HL-60 (cell line): ENCODE measurements around the gene CMTM5.

Experiments
- DNase-seq, 2 experiments: peaks; one replicate each; pipeline ENCODE4 v3.0.0-alpha.2; 2010 to 2020; ENCODE audit warnings: low read depth in 1 of 2, low spot score in 1 of 2
- H3K27ac ChIP-seq: fragments of 250-450 bp; sonication (Bioruptor Pico); replicated peaks from 2 replicates; pipeline ENCODE4 v1.5.1; 2020; ENCODE audit warnings: mild to moderate bottlenecking, moderate library complexity
- H3K27me3 ChIP-seq: fragments of 250-450 bp; sonication (Bioruptor Pico); 2 replicates; pipeline ENCODE4 v1.5.1; 2021; ENCODE audit warnings: mild to moderate bottlenecking, moderate library complexity; ENCODE audit not compliant: insufficient read depth, poor library complexity, severe bottlenecking
- H3K4me3 ChIP-seq: replicated peaks from 2 replicates; pipeline ENCODE4 v1.5.1; 2011; ENCODE audit warnings: mild to moderate bottlenecking, control low read depth, low read length; ENCODE audit not compliant: insufficient read depth
- GABPA ChIP-seq: IDR thresholded peaks from 2 replicates; pipeline ENCODE4 v1.6.1; 2012; ENCODE audit warnings: low read depth
- POLR2AphosphoS5 ChIP-seq: IDR thresholded peaks from 2 replicates; pipeline ENCODE4 v1.6.1; 2012; ENCODE audit warnings: low read depth
- SPI1 ChIP-seq: IDR thresholded peaks from 2 replicates; pipeline ENCODE4 v1.6.1; 2012; ENCODE audit warnings: low read depth, mild to moderate bottlenecking, borderline replicate concordance
- TF ChIP-seq, protein P1 (sequence below): IDR thresholded peaks from one replicate; pipeline ENCODE4 v1.5.1; 2011; ENCODE audit warnings: low read length, control low read depth, inconsistent platforms; ENCODE audit not compliant: insufficient read depth
- TF ChIP-seq, protein P2 (sequence below): IDR thresholded peaks from 2 replicates; pipeline ENCODE4 v1.6.1; 2012; ENCODE audit warnings: low read depth; ENCODE audit not compliant: insufficient replicate concordance

CMTM5 gene

DNA sequence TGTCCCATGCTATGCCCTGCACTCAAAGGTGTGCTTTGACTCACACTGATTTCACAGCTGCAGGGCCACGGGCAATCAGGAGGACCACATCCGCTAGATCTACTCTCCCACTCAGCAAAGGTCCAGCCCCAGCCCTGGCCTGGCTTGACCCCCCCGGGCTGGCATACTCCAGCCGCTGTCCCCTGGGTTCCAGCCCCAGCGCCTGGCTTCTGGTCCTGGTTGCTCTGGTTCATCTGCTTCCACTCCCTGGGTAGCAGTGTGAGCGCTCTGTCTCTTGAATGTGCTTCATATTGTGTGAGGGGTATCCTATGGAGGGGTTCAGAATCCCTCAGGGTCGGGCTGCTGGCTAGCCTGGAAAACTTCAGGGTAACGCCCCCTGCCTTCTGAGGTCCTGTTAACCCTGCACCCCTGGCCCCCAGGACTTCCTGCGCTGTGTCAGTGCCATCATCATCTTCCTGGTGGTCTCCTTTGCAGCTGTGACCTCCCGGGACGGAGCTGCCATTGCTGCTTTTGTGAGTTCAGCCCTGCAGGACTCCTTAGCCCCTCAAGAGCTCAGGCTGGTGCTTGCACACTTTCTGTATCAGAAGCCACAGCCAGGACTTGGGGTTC is 1.9 kb downstream of the CMTM5 start:
- no peak overlapping the region for H3K4me3 ChIP-seq
- H3K27ac ChIP-seq, result no peak overlapping the region
- no peak for TF ChIP-seq POLR2AphosphoS5
- TF ChIP-seq GABPA, result no peak
- TF ChIP-seq, protein P1, sequence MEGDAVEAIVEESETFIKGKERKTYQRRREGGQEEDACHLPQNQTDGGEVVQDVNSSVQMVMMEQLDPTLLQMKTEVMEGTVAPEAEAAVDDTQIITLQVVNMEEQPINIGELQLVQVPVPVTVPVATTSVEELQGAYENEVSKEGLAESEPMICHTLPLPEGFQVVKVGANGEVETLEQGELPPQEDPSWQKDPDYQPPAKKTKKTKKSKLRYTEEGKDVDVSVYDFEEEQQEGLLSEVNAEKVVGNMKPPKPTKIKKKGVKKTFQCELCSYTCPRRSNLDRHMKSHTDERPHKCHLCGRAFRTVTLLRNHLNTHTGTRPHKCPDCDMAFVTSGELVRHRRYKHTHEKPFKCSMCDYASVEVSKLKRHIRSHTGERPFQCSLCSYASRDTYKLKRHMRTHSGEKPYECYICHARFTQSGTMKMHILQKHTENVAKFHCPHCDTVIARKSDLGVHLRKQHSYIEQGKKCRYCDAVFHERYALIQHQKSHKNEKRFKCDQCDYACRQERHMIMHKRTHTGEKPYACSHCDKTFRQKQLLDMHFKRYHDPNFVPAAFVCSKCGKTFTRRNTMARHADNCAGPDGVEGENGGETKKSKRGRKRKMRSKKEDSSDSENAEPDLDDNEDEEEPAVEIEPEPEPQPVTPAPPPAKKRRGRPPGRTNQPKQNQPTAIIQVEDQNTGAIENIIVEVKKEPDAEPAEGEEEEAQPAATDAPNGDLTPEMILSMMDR, result no peak
- TF ChIP-seq SPI1, result no peak
- TF ChIP-seq, protein P2, sequence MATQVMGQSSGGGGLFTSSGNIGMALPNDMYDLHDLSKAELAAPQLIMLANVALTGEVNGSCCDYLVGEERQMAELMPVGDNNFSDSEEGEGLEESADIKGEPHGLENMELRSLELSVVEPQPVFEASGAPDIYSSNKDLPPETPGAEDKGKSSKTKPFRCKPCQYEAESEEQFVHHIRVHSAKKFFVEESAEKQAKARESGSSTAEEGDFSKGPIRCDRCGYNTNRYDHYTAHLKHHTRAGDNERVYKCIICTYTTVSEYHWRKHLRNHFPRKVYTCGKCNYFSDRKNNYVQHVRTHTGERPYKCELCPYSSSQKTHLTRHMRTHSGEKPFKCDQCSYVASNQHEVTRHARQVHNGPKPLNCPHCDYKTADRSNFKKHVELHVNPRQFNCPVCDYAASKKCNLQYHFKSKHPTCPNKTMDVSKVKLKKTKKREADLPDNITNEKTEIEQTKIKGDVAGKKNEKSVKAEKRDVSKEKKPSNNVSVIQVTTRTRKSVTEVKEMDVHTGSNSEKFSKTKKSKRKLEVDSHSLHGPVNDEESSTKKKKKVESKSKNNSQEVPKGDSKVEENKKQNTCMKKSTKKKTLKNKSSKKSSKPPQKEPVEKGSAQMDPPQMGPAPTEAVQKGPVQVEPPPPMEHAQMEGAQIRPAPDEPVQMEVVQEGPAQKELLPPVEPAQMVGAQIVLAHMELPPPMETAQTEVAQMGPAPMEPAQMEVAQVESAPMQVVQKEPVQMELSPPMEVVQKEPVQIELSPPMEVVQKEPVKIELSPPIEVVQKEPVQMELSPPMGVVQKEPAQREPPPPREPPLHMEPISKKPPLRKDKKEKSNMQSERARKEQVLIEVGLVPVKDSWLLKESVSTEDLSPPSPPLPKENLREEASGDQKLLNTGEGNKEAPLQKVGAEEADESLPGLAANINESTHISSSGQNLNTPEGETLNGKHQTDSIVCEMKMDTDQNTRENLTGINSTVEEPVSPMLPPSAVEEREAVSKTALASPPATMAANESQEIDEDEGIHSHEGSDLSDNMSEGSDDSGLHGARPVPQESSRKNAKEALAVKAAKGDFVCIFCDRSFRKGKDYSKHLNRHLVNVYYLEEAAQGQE, result no peak
- no peaks in the 10 kb centered on the region for H3K27me3 ChIP-seq
- DNase-seq, result no peak

DNA sequence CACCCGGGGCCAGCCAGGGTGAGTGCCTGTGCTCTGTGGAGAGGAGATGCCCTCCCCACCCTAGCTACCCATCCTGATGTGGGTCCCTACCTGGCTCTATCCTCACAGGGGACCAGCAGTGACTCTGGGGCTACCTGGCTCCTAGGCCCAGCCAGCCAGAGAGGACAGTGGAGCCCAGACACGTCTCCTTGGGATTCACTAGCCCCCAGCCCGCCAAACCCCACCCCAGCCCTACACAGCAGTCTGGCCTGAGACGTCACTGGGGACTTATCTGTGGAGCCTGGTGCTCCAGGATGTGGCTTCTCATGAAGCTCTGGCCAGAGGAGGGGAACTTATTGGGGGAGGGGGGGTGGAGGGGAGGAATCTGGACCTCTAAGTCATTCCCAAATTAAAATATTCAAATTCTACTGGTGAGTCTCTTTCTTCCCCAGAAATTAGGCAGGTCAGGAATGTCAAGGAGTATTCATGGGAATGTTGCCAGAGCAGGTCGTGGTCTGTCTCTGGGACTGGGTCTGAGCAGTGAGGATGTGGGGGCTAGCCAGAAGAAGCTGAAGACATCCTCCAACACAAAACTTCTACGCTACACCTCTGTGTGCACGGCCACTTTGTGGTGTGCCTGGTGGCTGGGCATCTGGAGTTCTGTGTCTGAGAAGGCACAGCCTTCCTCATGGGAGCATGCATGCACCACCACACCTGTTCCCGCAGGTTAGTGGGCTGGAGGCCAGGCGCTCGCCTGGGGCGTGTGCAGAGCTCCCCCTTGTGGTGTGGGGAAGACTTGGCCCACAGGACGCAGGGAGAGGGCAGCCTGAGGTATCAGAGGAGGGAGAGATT is 2.7 kb downstream of the CMTM5 start:
- no peaks in the 10 kb centered on the region for H3K27me3 ChIP-seq
- no peak overlapping the region for H3K27ac ChIP-seq
- DNase-seq, result peak; percentile 41 to 43
- H3K4me3 ChIP-seq, result no peak overlapping the region
- no peak for TF ChIP-seq SPI1
- TF ChIP-seq, protein P1, result peak; percentile 97

DNA sequence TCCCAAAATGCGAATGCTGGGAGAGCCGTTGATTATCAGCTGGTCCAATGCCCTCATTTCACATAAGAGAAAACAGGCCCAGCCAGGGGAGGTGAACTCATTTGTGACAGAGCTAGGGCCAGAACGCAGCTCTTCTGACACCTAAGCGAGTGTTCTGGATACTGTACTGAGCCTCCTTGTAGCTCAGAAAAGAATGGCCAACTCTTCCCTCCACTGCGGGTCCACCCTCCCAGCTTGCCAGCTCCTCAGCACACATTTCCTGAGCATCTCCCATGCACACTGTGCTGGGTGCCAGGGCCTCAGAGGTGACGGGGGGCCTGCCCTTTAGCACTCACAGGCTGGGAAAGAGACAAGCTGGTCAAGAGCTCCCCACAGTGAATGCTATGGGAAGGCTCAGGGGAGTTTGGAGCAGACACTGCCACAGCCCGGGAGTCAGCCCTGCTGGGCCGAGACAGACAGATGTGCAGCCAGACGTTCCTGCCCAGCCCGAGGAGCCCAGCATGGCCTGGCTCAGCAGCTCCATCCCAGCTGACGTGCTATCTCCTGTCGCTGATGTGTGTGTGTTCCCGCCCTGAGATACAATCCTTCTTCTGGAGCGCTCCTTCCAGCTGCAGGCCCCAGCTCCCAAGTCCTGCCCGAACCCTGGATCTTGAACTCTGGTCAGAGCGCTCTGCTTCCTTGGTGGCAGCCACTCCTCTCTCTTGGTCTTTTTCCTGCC is 3.5 kb downstream of the CMTM5 start:
- no peak for DNase-seq
- Histone ChIP-seq H3K27ac (no peak overlapping the region), H3K27me3 (no peaks in the 10 kb centered on the region), H3K4me3 (no peak overlapping the region)
- TF ChIP-seq, protein P1, result no peak
- TF ChIP-seq, protein P2, result no peak
- TF ChIP-seq GABPA, result no peak
- TF ChIP-seq SPI1, result no peak
- TF ChIP-seq POLR2AphosphoS5, result no peak
